ENCODE results near the gene TENT5C.

TENT5C gene

GRCh38 chr1:117663156-117663902 is 57.5 kb downstream of the TENT5C start:
- Mint-ChIP-seq H3K9me3 (peaks cover 23% of the 10 kb centered on the region), H3K27me3 (ENCODE audit: low read depth) (peaks cover 10% of the 10 kb centered on the region), H3K4me1 (ENCODE audit: low read depth) (peaks cover 83% of the 10 kb centered on the region), H3K27ac (peak overlapping the region; percentile 93), H3K4me3 (peak overlapping the region; percentile 54), H3K36me3 (ENCODE audit: low read depth) (peaks cover 30% of the 10 kb centered on the region)

- Mint-ChIP-seq H3K27ac (peak overlapping the region; percentile 93), H3K4me1 (ENCODE audit: low read depth) (peaks cover 73% of the 10 kb centered on the region), H3K4me3 (peak overlapping the region; percentile 54), H3K9me3 (peaks cover 23% of the 10 kb centered on the region), H3K27me3 (ENCODE audit: low read depth) (peaks cover 10% of the 10 kb centered on the region), H3K36me3 (ENCODE audit: low read depth) (peaks cover 30% of the 10 kb centered on the region)
These were observed 58.5 kb downstream of the TENT5C start for GRCh38 chr1:117664314-117664713.

GRCh38 chr1:117665556-117666270 is 59.9 kb downstream of the TENT5C start:
- Mint-ChIP-seq H3K4me3 (peak overlapping the region; percentile 41), H3K4me1 (ENCODE audit: low read depth) (peaks cover 62% of the 10 kb centered on the region), H3K27me3 (ENCODE audit: low read depth) (peaks cover 15% of the 10 kb centered on the region), H3K27ac (peak overlapping the region; percentile 57), H3K36me3 (ENCODE audit: low read depth) (peaks cover 30% of the 10 kb centered on the region), H3K9me3 (peaks cover 23% of the 10 kb centered on the region)

- Mint-ChIP-seq H3K4me3 (no peak overlapping the region), H3K27me3 (ENCODE audit: low read depth) (peaks cover 33% of the 10 kb centered on the region), H3K4me1 (ENCODE audit: low read depth) (peaks cover 42% of the 10 kb centered on the region), H3K27ac (no peak overlapping the region), H3K36me3 (ENCODE audit: low read depth) (peaks cover 10% of the 10 kb centered on the region), H3K9me3 (peaks cover 4% of the 10 kb centered on the region)
These were observed 63.7 kb downstream of the TENT5C start for GRCh38 chr1:117669572-117669971.

GRCh38 chr1:117670976-117671780 is 65.3 kb downstream of the TENT5C start:
- H3K4me3 Mint-ChIP-seq: no peak overlapping the region

GRCh38 chr1:117671781-117672501 is 66.1 kb downstream of the TENT5C start:
- peaks cover 4% of the 10 kb centered on the region for H3K9me3 Mint-ChIP-seq
- H3K27ac Mint-ChIP-seq: no peak overlapping the region
- peaks cover 8% of the 10 kb centered on the region for H3K36me3 Mint-ChIP-seq (ENCODE audit: low read depth)
- no peak overlapping the region for H3K4me3 Mint-ChIP-seq
- peaks cover 35% of the 10 kb centered on the region for H3K27me3 Mint-ChIP-seq (ENCODE audit: low read depth)
- H3K4me1 Mint-ChIP-seq (ENCODE audit: low read depth): peaks cover 29% of the 10 kb centered on the region

More at GRCh38 chr1:117670976-117671780, 65.3 kb downstream of the TENT5C start:
- peaks cover 33% of the 10 kb centered on the region for H3K27me3 Mint-ChIP-seq (ENCODE audit: low read depth)
- H3K27ac Mint-ChIP-seq: no peak overlapping the region
- H3K36me3 Mint-ChIP-seq (ENCODE audit: low read depth): peaks cover 10% of the 10 kb centered on the region
- H3K9me3 Mint-ChIP-seq: peaks cover 4% of the 10 kb centered on the region
- H3K4me1 Mint-ChIP-seq (ENCODE audit: low read depth): peaks cover 30% of the 10 kb centered on the region

- Mint-ChIP-seq H3K27ac (no peak overlapping the region), H3K4me1 (ENCODE audit: low read depth) (peaks cover 26% of the 10 kb centered on the region), H3K4me3 (no peak overlapping the region), H3K9me3 (peaks cover 3% of the 10 kb centered on the region), H3K27me3 (ENCODE audit: low read depth) (peaks cover 34% of the 10 kb centered on the region), H3K36me3 (ENCODE audit: low read depth) (peaks cover 5% of the 10 kb centered on the region)
These were observed 66.9 kb downstream of the TENT5C start for GRCh38 chr1:117672756-117673155.

GRCh38 chr1:117673405-117673804 is 67.6 kb downstream of the TENT5C start:
- Mint-ChIP-seq H3K27ac (no peak overlapping the region), H3K27me3 (ENCODE audit: low read depth) (peaks cover 34% of the 10 kb centered on the region), H3K4me1 (ENCODE audit: low read depth) (peaks cover 22% of the 10 kb centered on the region), H3K36me3 (ENCODE audit: low read depth) (no peaks in the 10 kb centered on the region), H3K9me3 (no peaks in the 10 kb centered on the region), H3K4me3 (no peak overlapping the region)

- H3K27ac Mint-ChIP-seq: peak overlapping the region; percentile 26
- H3K4me3 Mint-ChIP-seq: no peak overlapping the region
- peaks cover 34% of the 10 kb centered on the region for H3K27me3 Mint-ChIP-seq (ENCODE audit: low read depth)
- H3K4me1 Mint-ChIP-seq (ENCODE audit: low read depth): peaks cover 22% of the 10 kb centered on the region
- no peaks in the 10 kb centered on the region for H3K9me3 Mint-ChIP-seq
- no peaks in the 10 kb centered on the region for H3K36me3 Mint-ChIP-seq (ENCODE audit: low read depth)
These were observed 68.9 kb downstream of the TENT5C start for GRCh38 chr1:117674521-117675400.

GRCh38 chr1:117675907-117676430 is 70.1 kb downstream of the TENT5C start:
- Mint-ChIP-seq H3K4me1 (ENCODE audit: low read depth) (peaks cover 22% of the 10 kb centered on the region), H3K36me3 (ENCODE audit: low read depth) (no peaks in the 10 kb centered on the region), H3K9me3 (no peaks in the 10 kb centered on the region), H3K4me3 (no peak overlapping the region), H3K27ac (no peak overlapping the region), H3K27me3 (ENCODE audit: low read depth) (peaks cover 28% of the 10 kb centered on the region)

GRCh38 chr1:117676615-117677130 is 70.8 kb downstream of the TENT5C start:
- H3K4me3 Mint-ChIP-seq: no peak overlapping the region
- H3K27me3 Mint-ChIP-seq (ENCODE audit: low read depth): peaks cover 28% of the 10 kb centered on the region
- H3K4me1 Mint-ChIP-seq (ENCODE audit: low read depth): peaks cover 25% of the 10 kb centered on the region
- no peaks in the 10 kb centered on the region for H3K36me3 Mint-ChIP-seq (ENCODE audit: low read depth)
- no peak overlapping the region for H3K27ac Mint-ChIP-seq
- H3K9me3 Mint-ChIP-seq: no peaks in the 10 kb centered on the region

Data from T-helper 1 cell treated with Interleukin-12 subunit alpha and Interleukin-12 subunit beta and Interleukin-4 antibody, amounts not matched to agents 30 μg/mL and 1 μg/mL, for 36 hours (primary cell).